T-helper 2 cell treated with Interferon-gamma antibody and Interleukin-4, amounts not matched to agents 5 μg/mL and 100 μg/mL, for 36 hours (primary cell): ENCODE results near the gene GZF1.
A peak's percentile ranks its signal among the peaks of the same experiment; 100 is the strongest.

Experiments
- DNase-seq: peaks from one replicate; pipeline ENCODE4 v3.0.0; 2021; ENCODE audit warnings: low spot score
- H3K27ac Mint-ChIP-seq: one replicate; pipeline ENCODE4 v1.8.0; 2021; ENCODE audit warnings: mild to moderate bottlenecking, mixed read lengths
- H3K27me3 Mint-ChIP-seq: one replicate; pipeline ENCODE4 v1.8.0; 2021; ENCODE audit warnings: low read depth, mixed read lengths
- H3K36me3 Mint-ChIP-seq: one replicate; pipeline ENCODE4 v1.8.0; 2021; ENCODE audit warnings: low read depth, mixed read lengths
- H3K4me1 Mint-ChIP-seq: one replicate; pipeline ENCODE4 v1.8.0; 2021; ENCODE audit warnings: low read depth, mixed read lengths
- H3K4me3 Mint-ChIP-seq: one replicate; pipeline ENCODE4 v1.8.0; 2022; ENCODE audit warnings: mild to moderate bottlenecking, moderate library complexity, mixed read lengths
- H3K9me3 Mint-ChIP-seq: one replicate; pipeline ENCODE4 v1.8.0; 2021; ENCODE audit warnings: mixed read lengths

Gene GZF1

GRCh38 chr20:23350904-23351838 is 10.8 kb upstream of the GZF1 start:
- Mint-ChIP-seq H3K27ac (peak overlapping the region; percentile 77), H3K4me3 (peak overlapping the region; percentile 87), H3K4me1 (peaks cover 19% of the 10 kb centered on the region), H3K27me3 (no peaks in the 10 kb centered on the region), H3K36me3 (peaks cover 22% of the 10 kb centered on the region), H3K9me3 (no peaks in the 10 kb centered on the region)
- DNase-seq, result peak; percentile 62

- Mint-ChIP-seq H3K9me3 (no peaks in the 10 kb centered on the region), H3K4me1 (peaks cover 30% of the 10 kb centered on the region), H3K4me3 (no peak overlapping the region), H3K36me3 (peaks cover 21% of the 10 kb centered on the region), H3K27me3 (no peaks in the 10 kb centered on the region), H3K27ac (no peak overlapping the region)
- DNase-seq, result no peak
Observed at GRCh38 chr20:23356203-23356602, 5.8 kb upstream of the GZF1 start.

GRCh38 chr20:23357767-23358562 is 4.0 kb upstream of the GZF1 start:
- peak; percentile 100 for DNase-seq
- Mint-ChIP-seq H3K9me3 (no peaks in the 10 kb centered on the region), H3K36me3 (peaks cover 16% of the 10 kb centered on the region), H3K4me1 (peaks cover 21% of the 10 kb centered on the region), H3K27ac (peak overlapping the region; percentile 95), H3K27me3 (no peaks in the 10 kb centered on the region), H3K4me3 (peak overlapping the region; percentile 94)

GRCh38 chr20:23358563-23358906 is 3.4 kb upstream of the GZF1 start:
- peak overlapping the region; percentile 94 for H3K4me3 Mint-ChIP-seq
- H3K4me1 Mint-ChIP-seq, result peaks cover 26% of the 10 kb centered on the region
- no peaks in the 10 kb centered on the region for H3K27me3 Mint-ChIP-seq
- no peaks in the 10 kb centered on the region for H3K9me3 Mint-ChIP-seq
- H3K27ac Mint-ChIP-seq, result peak overlapping the region; percentile 86
- no peak for DNase-seq
- H3K36me3 Mint-ChIP-seq, result peaks cover 15% of the 10 kb centered on the region

- peaks cover 31% of the 10 kb centered on the region for H3K4me1 Mint-ChIP-seq
- H3K27me3 Mint-ChIP-seq, result no peaks in the 10 kb centered on the region
- H3K4me3 Mint-ChIP-seq, result peak overlapping the region; percentile 94
- no peaks in the 10 kb centered on the region for H3K9me3 Mint-ChIP-seq
- H3K36me3 Mint-ChIP-seq, result peaks cover 10% of the 10 kb centered on the region
- DNase-seq, result no peak
- H3K27ac Mint-ChIP-seq, result peak overlapping the region; percentile 86
Observed at GRCh38 chr20:23358923-23359593, 2.9 kb upstream of the GZF1 start.

- Mint-ChIP-seq H3K36me3 (peaks cover 17% of the 10 kb centered on the region), H3K27ac (peak overlapping the region; percentile 91), H3K9me3 (no peaks in the 10 kb centered on the region), H3K27me3 (no peaks in the 10 kb centered on the region), H3K4me3 (peak overlapping the region; percentile 84), H3K4me1 (peaks cover 38% of the 10 kb centered on the region)
- DNase-seq, result no peak
Observed at GRCh38 chr20:23360531-23360930, 1.5 kb upstream of the GZF1 start.

GRCh38 chr20:23361119-23361475 is 885 bp upstream of the GZF1 start:
- DNase-seq, result no peak
- peak overlapping the region; percentile 91 for H3K27ac Mint-ChIP-seq
- peaks cover 15% of the 10 kb centered on the region for H3K36me3 Mint-ChIP-seq
- peak overlapping the region; percentile 84 for H3K4me3 Mint-ChIP-seq
- no peaks in the 10 kb centered on the region for H3K27me3 Mint-ChIP-seq
- peaks cover 40% of the 10 kb centered on the region for H3K4me1 Mint-ChIP-seq
- H3K9me3 Mint-ChIP-seq, result no peaks in the 10 kb centered on the region

GRCh38 chr20:23362392-23363256 is 642 bp downstream of the GZF1 start:
- Mint-ChIP-seq H3K4me1 (peaks cover 46% of the 10 kb centered on the region), H3K27ac (peak overlapping the region; percentile 95), H3K36me3 (peaks cover 24% of the 10 kb centered on the region), H3K4me3 (peak overlapping the region; percentile 94), H3K9me3 (no peaks in the 10 kb centered on the region), H3K27me3 (no peaks in the 10 kb centered on the region)
- DNase-seq, result no peak

GRCh38 chr20:23363257-23363649 is 1.3 kb downstream of the GZF1 start:
- Mint-ChIP-seq H3K9me3 (no peaks in the 10 kb centered on the region), H3K27me3 (no peaks in the 10 kb centered on the region), H3K27ac (peak overlapping the region; percentile 95), H3K36me3 (peaks cover 28% of the 10 kb centered on the region), H3K4me1 (peaks cover 50% of the 10 kb centered on the region), H3K4me3 (peak overlapping the region; percentile 94)
- DNase-seq, result no peak

- peaks cover 40% of the 10 kb centered on the region for H3K4me1 Mint-ChIP-seq
- peak overlapping the region; percentile 51 for H3K27ac Mint-ChIP-seq
- no peaks in the 10 kb centered on the region for H3K27me3 Mint-ChIP-seq
- no peaks in the 10 kb centered on the region for H3K9me3 Mint-ChIP-seq
- H3K4me3 Mint-ChIP-seq, result peak overlapping the region; percentile 32
- peaks cover 46% of the 10 kb centered on the region for H3K36me3 Mint-ChIP-seq
- DNase-seq, result no peak
Observed at GRCh38 chr20:23365390-23366165, 3.6 kb downstream of the GZF1 start.

GRCh38 chr20:23366384-23366783 is 4.4 kb downstream of the GZF1 start:
- DNase-seq, result no peak
- H3K27ac Mint-ChIP-seq, result peak overlapping the region; percentile 20
- no peaks in the 10 kb centered on the region for H3K27me3 Mint-ChIP-seq
- H3K4me3 Mint-ChIP-seq, result peak overlapping the region; percentile 32
- H3K4me1 Mint-ChIP-seq, result peaks cover 35% of the 10 kb centered on the region
- no peaks in the 10 kb centered on the region for H3K9me3 Mint-ChIP-seq
- H3K36me3 Mint-ChIP-seq, result peaks cover 53% of the 10 kb centered on the region

- H3K4me3 Mint-ChIP-seq, result no peak overlapping the region
- peaks cover 63% of the 10 kb centered on the region for H3K36me3 Mint-ChIP-seq
- peaks cover 35% of the 10 kb centered on the region for H3K4me1 Mint-ChIP-seq
- no peak for DNase-seq
- no peak overlapping the region for H3K27ac Mint-ChIP-seq
- H3K27me3 Mint-ChIP-seq, result no peaks in the 10 kb centered on the region
- H3K9me3 Mint-ChIP-seq, result no peaks in the 10 kb centered on the region
Observed at GRCh38 chr20:23367770-23368169, 5.8 kb downstream of the GZF1 start.
